Breast epithelium (tissue), 4 donors: Measurements from ENCODE around the gene MOGAT3. TPM values are rescaled to one million over a fixed set of nuclear protein-coding genes. Genes with fewer than 3 reads are reported as not detected.

Experiments used
- DNase-seq, 2 donors: peaks; one replicate each; pipeline ENCODE4 v3.0.0-alpha.2; 2019; ENCODE audit warnings: low spot score in 2 of 2
- H3K27ac ChIP-seq, 2 donors: fragments of 200-600 bp; sonication (generic) in 1 of 2; one replicate each; pipeline ENCODE4 v1.5.1; 2016 to 2019; ENCODE audit warnings: mild to moderate bottlenecking in 1 of 2
- H3K27me3 ChIP-seq, 2 donors: fragments of 200-600 bp; sonication (generic) in 1 of 2; one replicate each; pipeline versions ENCODE4 v1.5.1 to v1.6.0; 2017 to 2019; ENCODE audit warnings: control low read depth in 1 of 2, mild to moderate bottlenecking in 1 of 2
- H3K36me3 ChIP-seq: fragments of 200-600 bp; one replicate; pipeline ENCODE4 v1.5.1; 2019
- H3K4me1 ChIP-seq, 2 donors: fragments of 200-600 bp; sonication (generic); one replicate each; pipeline ENCODE4 v1.5.1; 2016 to 2019; ENCODE audit warnings: control low read depth in 1 of 2
- H3K4me3 ChIP-seq, 3 donors: fragments of 200-600 bp; sonication (generic); 1 replicate in 2 of 3; 2 replicates in 1 of 3; pipeline ENCODE4 v1.5.1; 2016 to 2019; ENCODE audit warnings: mild to moderate bottlenecking in 3 of 3, moderate library complexity in 2 of 3
- H3K9me3 ChIP-seq, 2 donors: fragments of 200-600 bp; sonication (generic) in 1 of 2; one replicate each; pipeline ENCODE4 v1.5.1; 2016 to 2019; ENCODE audit warnings: control low read depth in 1 of 2
- POLR2A ChIP-seq: fragments of 450-650 bp; IDR thresholded peaks from one replicate; pipeline ENCODE4 v1.6.1; 2016; ENCODE audit warnings: antibody characterized with exemption, mild to moderate bottlenecking, moderate library complexity
- POLR2AphosphoS5 ChIP-seq, 3 donors: sonication (generic); formaldehyde crosslinking; IDR thresholded peaks; one replicate each; pipeline ENCODE4 v1.6.1; 2017; ENCODE audit warnings: antibody characterized with exemption in 3 of 3
- intact Hi-C: fragments of 100-400 bp; cut with DNase I; formaldehyde crosslinking; loops from one replicate; pipeline ENCODE4 v1.15.1; 2023; ENCODE audit warnings: low total_unique reads
- total RNA-seq, 3 donors: library from RNA; depleted of rRNA; stranded (reverse); fragments of >200 nt; gene quantifications; one replicate each; pipeline ENCODE4 v1.1.0, GENCODE V29; 2016
- TF ChIP-seq, protein P1 (sequence below), 3 donors: fragments of 450-650 bp; IDR thresholded peaks; one replicate each; pipeline ENCODE4 v1.5.1; 2016 to 2017; ENCODE audit warnings: antibody characterized with exemption in 3 of 3, mild to moderate bottlenecking in 3 of 3, moderate library complexity in 3 of 3

The MOGAT3 gene
- total RNA-seq, 3 donors from 2014 or later = 2.6 TPM; not detected in 2

DNA sequence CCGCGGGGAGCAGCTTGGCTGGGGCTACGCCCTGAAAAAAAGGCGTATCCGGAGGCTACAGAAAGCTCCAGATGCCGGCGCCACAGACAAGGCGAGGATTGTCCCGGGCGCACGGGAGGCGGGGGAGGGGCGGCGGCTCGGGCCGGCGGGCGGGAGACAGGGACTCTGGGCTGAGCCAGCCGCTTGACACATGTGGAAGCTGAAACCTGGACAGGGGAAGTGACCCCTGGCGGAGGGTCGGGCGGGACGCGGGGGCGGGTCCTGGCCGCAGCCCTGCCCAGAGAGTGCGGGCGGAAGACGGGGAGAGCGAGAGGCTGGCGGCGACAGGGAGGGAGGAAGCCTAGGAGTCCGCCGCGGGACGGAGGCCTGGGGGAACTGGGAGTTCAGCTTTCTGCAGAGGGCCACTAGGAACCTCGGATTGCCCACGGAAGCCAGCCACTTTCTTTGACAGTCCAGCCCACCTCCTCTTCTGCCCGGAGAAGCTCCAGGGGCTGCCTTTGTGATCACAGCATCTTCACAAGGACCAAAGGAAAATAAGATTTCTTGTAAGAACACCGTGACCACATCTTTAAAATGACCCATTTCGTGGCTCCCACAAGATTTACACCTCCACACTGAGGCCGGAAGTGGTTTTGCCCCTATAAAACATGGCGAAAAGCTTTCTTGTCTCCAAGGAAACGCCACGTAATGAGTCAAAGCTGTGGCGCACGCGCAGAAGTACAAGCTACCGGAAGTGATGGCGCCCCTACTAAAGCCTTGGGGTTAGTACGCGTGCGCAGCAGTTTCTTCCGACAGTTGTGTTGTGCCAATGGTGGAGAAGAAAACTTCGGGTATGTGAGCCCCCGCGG, 16.8 kb upstream of the MOGAT3 start, which contains the start of the genes PLOD3 and ZNHIT1:
PLOD3 (minus strand) TSS at position 194 of the 848 bp plus-strand sequence. CDS start 307 bp downstream, outside the sequence.
ZNHIT1 (plus strand) TSS at position 778 of the 848 bp plus-strand sequence; CDS start at position 809, 31 bp downstream.
- Histone ChIP-seq H3K36me3 (no peaks in the 10 kb centered on the region), H3K4me1 (peaks cover 0 to 6% of the 10 kb centered on the region in 2 donors), H3K9me3 (no peaks in the 10 kb centered on the region), H3K27ac (peak within 1 kb of the TSS; percentile 89 to 91), H3K4me3 (peak within 1 kb of the TSS; percentile 72 to 90 (median 84)), H3K27me3 (no peaks in the 10 kb centered on the region)
- TF ChIP-seq POLR2A (no peak), POLR2AphosphoS5 (IDR thresholded peaks at IDR 0.05) (peak; percentile 36 to 53 (median 41))
- TF ChIP-seq, protein P1, sequence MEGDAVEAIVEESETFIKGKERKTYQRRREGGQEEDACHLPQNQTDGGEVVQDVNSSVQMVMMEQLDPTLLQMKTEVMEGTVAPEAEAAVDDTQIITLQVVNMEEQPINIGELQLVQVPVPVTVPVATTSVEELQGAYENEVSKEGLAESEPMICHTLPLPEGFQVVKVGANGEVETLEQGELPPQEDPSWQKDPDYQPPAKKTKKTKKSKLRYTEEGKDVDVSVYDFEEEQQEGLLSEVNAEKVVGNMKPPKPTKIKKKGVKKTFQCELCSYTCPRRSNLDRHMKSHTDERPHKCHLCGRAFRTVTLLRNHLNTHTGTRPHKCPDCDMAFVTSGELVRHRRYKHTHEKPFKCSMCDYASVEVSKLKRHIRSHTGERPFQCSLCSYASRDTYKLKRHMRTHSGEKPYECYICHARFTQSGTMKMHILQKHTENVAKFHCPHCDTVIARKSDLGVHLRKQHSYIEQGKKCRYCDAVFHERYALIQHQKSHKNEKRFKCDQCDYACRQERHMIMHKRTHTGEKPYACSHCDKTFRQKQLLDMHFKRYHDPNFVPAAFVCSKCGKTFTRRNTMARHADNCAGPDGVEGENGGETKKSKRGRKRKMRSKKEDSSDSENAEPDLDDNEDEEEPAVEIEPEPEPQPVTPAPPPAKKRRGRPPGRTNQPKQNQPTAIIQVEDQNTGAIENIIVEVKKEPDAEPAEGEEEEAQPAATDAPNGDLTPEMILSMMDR (IDR thresholded peaks at IDR 0.05) = peak in 2 of 3 donors; percentile 10 to 13
- intact Hi-C loops = no loop called here
- DNase-seq = peak; percentile 95 to 97

DNA sequence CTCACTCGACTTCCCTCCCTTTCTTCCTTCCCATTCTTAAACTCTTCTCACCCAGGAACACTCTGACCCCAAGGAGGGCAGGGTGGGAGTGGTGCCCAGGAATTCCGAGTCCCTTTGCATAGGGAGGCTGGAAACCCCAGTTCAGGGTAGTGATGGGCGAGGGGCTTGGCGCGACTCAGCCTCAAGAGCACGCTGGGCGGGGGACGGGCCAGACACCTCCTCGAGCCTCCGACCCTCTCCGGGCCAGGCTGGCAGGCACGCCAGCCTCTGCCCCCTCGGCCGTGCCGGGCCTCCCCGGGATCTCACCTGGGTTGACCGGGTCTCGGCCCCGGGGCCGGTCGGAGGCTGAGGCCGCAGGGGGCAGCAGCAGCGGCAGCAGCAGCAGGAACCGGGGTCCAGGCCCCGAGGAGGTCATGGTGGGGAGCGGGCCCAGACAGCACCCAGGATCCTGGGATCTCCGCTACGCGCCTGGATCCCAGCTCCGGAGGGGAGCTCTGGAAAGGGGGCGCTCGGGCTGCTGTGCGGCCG, 16.1 kb upstream of the MOGAT3 start:
- no peaks in the 10 kb centered on the region for H3K36me3 ChIP-seq
- intact Hi-C loops = no loop called here
- peak overlapping the region; percentile 89 to 91 for H3K27ac ChIP-seq
- H3K27me3 ChIP-seq = no peaks in the 10 kb centered on the region
- H3K9me3 ChIP-seq = no peaks in the 10 kb centered on the region
- H3K4me1 ChIP-seq = peaks cover 0 to 6% of the 10 kb centered on the region in 2 donors
- TF ChIP-seq, protein P1 (IDR thresholded peaks at IDR 0.05) = no peak
- no peak for TF ChIP-seq POLR2A
- no peak for TF ChIP-seq POLR2AphosphoS5 (IDR thresholded peaks at IDR 0.05)
- DNase-seq = no peak
- H3K4me3 ChIP-seq = peak overlapping the region; percentile 72 to 90 (median 84)

DNA sequence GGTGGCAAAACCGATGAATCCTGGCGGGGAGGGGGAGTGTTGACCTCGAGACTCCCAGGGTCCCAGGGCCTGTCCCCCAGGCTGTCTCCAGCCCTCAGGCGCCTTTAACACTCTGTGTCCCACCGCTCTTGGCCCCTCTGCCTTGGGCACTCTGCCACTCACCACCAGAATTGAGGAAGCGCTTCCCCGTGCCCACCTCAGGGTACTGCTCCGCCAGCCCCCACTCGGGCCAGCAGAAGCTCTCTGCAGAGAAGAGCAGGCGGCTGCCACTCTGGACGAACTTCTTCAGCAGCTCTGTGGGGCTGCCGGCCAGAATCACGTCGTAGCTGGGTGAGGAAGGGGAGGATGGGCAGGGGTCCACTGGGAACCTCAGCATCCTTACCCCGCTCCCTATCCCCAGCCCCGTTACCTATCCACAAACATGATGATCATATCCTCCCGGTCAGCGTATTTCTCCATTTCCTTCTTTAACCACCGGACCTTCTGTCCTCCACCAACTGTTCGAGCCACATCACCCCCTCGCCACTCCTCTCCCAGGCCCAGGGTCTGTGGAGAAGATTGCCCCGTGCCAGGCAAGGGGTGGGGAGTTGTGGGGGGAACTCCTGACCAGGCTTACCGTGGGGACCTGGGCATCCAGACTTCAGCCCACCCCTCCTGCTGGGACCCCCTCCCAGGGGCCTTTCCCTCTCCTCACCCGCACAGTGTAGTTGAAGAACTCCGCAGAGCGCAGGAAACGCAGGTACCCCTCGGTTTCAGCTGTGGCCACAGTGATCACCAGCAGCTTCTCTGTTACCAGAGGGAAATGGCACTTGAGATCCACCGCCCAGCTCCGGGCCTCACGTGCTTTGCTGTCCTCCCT, 15.4 kb upstream of the MOGAT3 start:
- TF ChIP-seq POLR2AphosphoS5 (IDR thresholded peaks at IDR 0.05) = no peak
- TF ChIP-seq, protein P1 (IDR thresholded peaks at IDR 0.05) = no peak
- TF ChIP-seq POLR2A = no peak
- DNase-seq = no peak
- no peaks in the 10 kb centered on the region for H3K9me3 ChIP-seq
- peaks cover 0 to 6% of the 10 kb centered on the region in 2 donors for H3K4me1 ChIP-seq
- H3K4me3 ChIP-seq = peak overlapping the region; percentile 72 to 90 (median 84)
- intact Hi-C loops = no loop called here
- H3K27me3 ChIP-seq = no peaks in the 10 kb centered on the region
- no peaks in the 10 kb centered on the region for H3K36me3 ChIP-seq
- H3K27ac ChIP-seq = no peak overlapping the region

DNA sequence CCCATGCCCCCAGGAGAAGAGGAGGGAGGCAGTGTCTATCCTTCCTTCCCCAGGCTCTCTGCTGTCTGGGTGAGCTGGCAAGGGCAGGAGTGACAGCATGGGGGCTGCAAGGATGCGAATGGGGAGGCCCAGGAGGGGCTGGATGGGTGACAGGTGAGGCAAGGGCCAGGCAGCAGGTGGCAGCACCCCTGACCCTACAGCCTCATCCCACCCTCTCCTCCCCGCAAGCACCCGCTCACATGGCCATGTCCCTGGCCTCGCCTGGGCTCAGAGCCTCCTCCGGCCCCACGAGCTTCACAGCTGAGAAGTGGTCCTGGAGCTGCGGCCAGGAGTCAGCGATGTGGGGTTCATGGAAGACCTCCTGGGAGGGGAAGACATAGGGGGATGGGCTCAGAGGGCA, 11.2 kb upstream of the MOGAT3 start:
- Histone ChIP-seq H3K4me1 (no peaks in the 10 kb centered on the region), H3K9me3 (no peaks in the 10 kb centered on the region), H3K36me3 (no peaks in the 10 kb centered on the region), H3K27ac (no peak overlapping the region), H3K27me3 (no peaks in the 10 kb centered on the region), H3K4me3 (no peak overlapping the region)
- no peak for DNase-seq
- intact Hi-C loops = no loop called here
- TF ChIP-seq, protein P1 (IDR thresholded peaks at IDR 0.05) = no peak
- TF ChIP-seq POLR2A (no peak), POLR2AphosphoS5 (IDR thresholded peaks at IDR 0.05) (no peak)
